GM15510 (cell line): ENCODE results near the gene ATAD2B.

ENCODE experiments used
- POLR2A ChIP-seq: IDR thresholded peaks from 3 replicates; pipeline ENCODE4 v1.6.1; 2011; ENCODE audit warnings: borderline replicate concordance; ENCODE audit not compliant: insufficient read length; ENCODE audit errors: extremely low read depth

ATAD2B gene

DNA sequence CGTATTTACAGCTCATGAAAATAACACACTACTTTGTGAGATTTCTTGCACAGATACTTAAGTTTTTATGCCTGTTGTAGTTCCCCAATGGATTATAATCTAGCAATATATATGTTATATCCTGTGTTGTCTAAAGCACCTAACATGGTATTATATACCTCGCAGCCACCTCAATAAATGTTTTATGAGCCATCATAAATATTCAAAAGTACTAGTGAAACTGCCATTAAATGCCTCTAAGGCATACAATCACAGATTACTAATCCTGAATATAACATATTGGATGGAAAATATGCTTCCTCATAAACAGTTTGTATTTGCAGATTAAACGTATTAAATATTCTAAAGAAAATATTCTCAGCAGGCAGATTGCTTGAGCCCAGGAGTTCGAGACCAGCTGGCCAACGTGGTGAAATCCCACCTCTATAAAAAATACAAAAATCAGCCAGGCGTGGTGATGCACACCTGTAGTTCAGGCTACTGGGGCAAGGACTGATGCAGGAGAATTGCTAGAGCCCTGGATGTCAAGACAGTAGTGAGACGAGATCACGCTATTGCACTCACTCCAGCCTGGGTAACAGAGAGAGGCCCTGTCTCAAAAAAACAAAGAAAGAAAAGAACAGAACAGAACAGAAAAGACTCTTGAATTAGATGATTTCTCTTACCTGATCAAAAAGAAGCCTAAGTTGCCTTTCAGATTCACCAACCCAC, 64.1 kb downstream of the ATAD2B start:
- TF ChIP-seq POLR2A, result no peak

DNA sequence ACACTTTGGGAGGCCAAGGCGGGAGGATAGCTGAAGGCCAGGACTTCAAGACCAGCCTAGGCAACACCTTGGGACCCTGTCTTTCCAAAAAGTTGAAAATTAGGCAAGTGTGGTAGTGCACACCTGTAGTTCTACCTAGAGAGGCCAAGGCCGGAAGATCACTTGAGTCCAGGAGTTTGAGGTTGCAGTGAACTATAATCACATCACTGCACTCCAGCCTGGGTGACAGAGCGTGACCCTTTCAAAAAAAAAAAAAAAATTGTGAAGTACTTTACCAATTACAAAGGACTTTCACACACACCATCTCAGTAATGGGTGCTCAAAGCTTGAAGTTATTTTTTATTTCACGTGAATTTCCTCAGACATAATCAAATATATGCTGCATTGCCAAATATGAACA, 65.0 kb downstream of the ATAD2B start:
- no peak for TF ChIP-seq POLR2A

DNA sequence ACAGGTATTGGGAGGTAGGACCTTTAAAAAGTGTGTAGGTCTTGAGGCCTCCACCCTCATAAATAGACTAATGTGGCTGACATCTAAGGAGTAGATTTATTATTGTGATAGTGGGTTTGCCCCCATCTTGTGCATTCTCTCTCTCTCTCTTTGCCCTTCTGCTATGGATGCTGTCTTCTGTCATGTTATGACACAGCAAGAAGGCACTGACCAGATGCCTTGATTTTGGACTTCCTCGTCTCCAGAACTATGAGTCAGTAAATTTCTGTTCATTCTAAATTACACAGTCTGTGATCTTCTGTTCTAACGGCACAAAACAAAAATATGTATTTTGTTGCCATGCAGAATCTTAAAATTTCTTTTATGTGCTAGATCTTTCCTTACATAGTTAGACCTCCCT, 66.9 kb downstream of the ATAD2B start:
- no peak for TF ChIP-seq POLR2A

DNA sequence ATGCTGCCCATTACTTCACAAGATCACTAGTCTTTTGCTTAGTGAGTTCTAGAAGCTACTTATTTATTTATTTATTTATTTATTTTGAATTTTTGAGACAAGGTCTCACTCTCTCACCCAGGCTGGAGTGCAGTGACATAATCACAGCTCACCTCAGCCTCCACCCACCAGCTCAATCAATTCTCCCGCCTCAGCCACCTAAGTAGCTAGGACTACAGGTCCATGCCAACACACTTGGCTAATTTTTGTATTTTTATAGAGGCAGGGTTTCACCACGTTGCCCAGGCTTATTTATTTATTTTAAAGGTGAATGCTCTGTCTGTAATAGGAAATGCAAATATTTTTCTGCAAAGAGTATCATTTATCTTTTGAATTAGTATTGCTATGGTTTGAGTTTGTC, 67.7 kb downstream of the ATAD2B start:
- no peak for TF ChIP-seq POLR2A

DNA sequence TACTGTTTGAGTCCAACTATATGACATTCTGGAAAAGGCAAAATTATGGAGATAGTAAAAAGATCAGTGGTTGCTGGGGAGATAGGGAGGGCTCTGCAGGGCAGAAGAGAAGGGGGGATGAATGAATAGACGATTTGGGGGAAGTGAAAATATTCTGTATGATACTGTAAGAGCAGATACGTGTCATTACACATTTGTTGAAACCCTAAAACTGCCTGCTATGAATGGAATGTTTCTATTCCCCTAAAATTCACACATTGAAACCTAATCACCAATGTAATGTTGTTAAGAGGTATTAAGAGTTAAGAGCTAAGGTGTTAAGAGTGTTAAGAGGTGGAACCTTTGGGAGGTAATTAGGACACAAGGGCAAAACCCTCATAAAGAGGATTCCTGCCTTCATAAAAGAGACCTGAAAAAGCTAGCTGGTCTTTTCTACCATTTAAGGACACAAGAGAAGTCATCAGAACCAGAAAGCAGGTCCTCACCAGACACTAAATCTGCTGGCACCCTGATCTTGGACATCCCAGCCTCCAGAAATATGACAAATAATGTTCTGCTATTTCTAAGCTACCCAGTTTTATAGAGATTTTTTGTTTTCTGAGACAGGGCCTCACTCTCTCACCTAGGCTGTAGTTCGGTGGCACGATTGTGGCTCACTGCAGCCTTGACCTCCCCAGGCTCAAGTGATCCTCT, 76.2 kb downstream of the ATAD2B start:
- no peak for TF ChIP-seq POLR2A

DNA sequence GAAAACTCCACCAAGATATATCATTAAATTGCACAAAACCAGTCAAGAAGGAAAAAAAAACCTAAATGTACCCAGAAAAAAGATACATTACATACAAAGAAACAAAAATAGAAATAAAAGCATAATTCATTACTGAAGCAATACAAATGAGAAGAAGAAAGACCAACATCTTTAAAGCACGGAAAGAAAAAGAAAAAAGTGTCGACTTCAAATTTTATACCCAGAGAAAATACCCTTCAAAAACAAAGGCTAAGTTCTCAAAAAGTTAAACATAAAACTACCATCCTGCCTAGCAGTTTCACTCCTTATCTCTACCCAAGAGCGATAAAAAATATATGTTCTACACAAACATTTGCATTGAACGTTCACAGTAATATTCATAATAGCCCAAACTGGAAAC, 82.0 kb downstream of the ATAD2B start:
- no peak for TF ChIP-seq POLR2A

DNA sequence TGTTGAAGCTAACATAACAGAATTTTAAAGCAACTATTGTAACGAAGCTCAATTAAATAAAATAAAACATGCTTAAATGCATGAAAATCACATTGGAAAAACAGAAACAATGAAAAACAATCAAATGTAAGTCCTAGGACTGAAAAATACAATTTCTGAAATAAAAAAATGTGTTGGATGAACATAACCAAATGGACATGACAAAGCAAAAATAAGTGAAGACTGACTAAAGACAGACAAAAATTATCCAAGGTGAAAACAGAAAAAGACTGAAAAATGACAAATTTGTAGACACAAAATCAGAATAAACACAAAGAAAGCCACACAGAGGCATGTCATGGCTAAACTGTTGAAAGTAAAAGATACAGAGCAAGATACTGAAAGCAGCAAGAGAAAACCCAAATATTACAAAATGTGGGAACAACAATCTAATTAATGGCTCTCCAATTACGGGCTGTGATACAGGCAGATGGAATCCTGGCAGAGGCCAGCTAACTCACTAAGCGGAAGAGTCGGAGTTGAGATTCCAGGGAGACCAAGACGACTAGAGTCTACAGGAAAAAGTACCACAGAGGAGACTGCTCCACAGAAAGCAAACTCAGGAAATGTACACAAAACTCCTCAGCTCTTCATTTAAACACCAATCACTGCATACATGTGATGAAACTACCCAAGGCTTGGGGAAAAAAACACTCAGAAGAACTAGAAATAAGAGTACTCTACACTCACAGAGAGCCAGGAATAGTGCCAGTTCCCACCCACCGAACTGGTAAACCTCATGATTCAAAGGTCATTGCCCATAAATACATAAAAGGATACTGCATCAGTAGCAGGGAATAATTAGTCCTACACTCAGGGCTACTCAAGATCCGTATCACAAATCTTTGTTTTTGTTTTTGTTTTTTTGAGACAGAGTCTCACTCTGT, 83.6 kb downstream of the ATAD2B start:
- no peak for TF ChIP-seq POLR2A

DNA sequence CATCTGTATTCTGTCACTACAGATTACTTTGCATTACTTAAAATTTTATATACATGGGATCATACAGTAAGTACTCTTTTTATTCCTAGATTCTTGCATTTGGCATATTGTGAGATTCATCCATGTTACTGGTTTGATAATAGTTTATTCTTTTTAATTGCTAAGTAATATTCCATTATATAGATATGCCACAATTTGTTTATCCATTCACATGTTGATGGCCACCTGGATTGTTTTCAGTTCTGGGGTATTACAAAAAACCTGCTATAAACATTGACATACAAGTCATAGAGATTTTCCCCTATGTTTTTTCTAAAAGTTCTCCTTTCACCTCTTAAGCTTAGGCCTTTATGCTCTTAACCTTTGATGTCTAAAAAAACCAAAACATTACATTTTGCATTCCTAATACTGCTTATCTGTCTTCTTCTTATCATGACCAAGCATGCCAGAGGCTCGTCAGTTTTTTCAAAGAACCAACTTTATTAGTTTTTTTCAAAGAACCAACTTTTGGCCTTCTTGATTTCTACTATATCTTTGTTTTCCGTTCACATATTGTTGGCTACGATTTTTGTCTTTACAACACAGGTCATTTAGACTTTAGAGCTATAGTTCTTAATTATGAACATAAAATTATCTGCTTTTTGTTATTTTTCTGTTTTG, 86.9 kb downstream of the ATAD2B start:
- no peak for TF ChIP-seq POLR2A

DNA sequence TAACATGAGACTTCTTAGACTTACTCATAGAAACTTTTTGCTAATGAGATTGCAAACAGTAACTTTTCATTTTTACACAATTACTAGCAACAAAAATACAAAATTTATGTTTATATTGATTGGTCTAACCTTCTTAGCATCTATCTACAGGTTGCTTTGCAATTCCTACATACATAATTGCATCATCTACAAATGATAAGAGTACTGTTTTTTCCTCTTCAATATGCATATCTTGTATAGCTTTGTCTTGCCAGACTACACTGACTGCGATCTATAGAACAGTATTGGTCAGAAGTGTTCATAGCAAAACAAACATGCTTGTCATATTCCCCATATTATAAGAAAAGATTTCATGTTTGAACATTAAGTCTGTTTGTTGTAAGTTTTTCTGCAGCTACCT, 87.9 kb downstream of the ATAD2B start:
- TF ChIP-seq POLR2A, result no peak

DNA sequence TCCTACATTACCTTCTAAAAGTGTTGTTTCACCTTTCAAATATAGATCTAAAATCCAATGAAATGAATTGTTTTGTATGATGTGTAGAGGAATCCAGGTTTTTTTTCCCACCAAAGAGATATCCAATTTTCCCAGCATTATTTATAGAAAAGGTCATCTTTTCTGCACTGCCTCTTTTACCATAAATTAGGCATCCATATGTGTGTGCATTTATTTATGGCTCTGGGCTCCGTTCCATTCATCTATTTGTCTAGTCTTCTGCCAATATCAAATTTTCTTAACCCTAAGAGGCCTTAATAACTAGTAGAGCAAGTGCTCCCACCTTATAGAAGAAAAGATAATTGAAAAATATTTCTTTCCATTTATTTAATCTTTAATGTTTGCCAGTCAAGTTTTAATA, 88.3 kb downstream of the ATAD2B start:
- no peak for TF ChIP-seq POLR2A

DNA sequence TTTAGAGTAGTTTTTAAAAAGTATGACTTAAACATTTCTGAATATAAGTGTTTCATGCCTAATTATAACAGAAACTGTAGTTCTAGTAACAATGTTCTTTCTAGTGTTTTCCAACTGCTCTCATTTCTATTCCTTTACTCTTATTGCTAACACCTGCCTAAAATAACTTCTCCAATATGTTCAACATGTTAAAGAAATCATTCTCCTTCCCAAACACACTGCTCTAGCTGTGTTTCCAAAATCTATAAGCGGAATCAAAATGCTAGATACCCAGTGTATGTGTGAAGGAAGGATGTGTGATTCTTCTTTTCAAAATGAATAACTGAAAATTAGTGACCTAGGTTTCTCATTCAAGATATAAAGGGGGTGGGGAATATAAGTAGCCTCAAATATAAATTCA, 89.1 kb downstream of the ATAD2B start:
- TF ChIP-seq POLR2A, result no peak

DNA sequence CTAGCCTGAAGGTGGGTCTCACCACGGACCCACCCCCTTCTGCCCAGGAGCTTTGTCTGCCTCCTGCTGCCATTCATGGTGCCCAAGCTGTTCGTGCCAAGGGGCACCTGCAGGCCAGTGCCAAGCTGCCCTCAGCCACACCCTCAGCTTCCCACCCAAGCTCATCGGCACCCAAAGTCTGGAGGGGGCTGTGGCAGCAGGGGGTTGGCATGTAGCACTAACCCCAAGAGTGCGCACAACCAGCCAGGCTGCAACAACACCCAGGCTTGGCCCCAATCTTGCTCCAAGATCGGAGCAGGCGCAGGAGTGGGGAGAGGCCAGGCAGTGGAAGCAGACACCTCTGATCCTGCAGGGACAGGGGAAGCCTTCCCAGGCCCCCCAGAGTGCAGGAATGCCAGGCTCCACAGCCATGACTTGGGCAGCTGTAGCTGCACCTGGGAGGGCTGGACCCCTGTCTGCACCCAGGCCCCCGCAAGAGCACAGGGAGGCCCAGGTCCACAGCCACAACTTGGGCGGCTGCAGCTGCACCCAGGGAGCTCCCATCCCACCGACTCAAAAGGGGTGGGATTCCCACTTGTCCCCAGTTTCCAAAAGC, 89.9 kb downstream of the ATAD2B start:
- no peak for TF ChIP-seq POLR2A

DNA sequence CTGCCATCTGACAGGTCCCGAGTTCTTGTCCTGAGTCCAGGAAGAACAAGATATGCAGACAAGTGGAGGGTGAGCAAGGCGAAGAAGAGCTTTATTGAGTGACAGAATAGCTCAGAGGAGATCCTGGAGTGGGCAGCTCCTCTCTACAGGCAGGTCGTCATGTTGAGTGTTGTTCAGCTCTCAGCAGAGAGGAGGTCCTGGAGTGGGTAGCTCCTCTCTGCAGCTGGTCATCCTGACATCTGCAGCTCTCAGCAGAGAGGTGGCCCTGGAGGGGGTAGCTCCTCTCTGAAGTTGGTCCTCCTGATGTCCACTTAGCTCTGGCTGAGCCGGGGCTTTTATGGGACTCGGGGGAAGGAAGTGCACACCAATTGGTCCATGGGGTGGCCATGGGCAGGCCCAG, 90.4 kb downstream of the ATAD2B start:
- no peak for TF ChIP-seq POLR2A

DNA sequence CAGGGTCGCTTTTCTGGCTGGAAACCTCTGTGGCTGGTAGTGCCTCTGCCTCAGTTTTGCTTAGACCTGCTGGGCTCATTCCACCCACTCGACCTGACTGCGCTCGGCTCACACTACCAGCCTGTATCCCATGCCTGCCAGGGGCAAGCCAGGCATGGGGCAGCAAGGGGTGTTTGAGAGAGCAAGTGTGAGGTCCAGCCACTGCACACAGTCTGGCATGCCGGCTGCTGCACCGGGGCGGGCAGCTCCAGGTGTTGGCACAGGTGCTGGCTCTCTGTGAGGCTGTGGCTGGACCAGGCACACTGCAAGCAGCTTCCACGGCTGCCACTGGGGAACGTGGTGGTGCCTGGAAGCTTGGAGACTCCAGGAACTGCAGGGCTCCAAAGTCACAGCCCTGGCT, 90.9 kb downstream of the ATAD2B start:
- no peak for TF ChIP-seq POLR2A

DNA sequence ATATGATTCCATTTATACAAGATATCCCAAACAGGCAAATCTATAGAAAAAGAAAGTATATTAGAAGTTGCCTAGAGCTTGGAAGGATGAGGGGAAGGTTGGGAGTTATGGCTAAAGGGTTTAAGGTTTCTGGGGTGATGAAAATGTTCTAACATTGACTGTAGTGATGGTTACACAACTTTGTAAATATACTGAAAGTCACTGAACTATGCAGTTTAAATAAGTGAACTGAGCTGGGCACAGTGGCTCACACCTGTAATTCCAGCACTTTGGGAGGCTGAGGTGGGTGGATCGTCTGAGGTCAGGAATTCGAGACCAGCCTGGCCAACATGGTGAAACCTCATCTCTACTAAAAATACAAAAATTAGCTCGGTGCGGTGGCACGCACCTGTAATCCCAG, 91.5 kb downstream of the ATAD2B start:
- TF ChIP-seq POLR2A, result no peak

DNA sequence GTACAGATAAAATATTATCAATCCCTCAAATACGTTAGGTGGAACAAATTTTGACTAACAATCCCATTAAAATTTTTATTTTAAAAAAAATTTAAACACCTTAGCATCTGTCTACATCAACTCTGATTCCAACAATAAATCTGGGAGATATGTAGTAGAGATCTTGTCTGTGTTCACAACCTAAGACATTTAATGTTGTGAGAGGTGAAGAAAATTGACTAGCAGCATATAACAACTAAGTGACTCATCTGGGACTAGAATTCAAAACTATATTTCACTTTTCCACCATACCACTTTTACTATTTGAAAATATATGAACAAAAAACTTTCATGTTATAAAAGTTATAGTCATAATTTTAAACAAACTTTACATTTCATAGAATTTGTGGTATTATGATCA, 97.9 kb downstream of the ATAD2B start:
- no peak for TF ChIP-seq POLR2A
